Thyroid gland (tissue), 4 donors: ENCODE results near the gene EIF4B.

Experiments
- POLR2A ChIP-seq, 2 donors: fragments of 450-650 bp; IDR thresholded peaks; one replicate each; pipeline ENCODE4 v1.6.1; 2017; ENCODE audit warnings: antibody characterized with exemption in 2 of 2, mild to moderate bottlenecking in 2 of 2, moderate library complexity in 1 of 2
- TF ChIP-seq, protein P1 (sequence below), 6 experiments: fragments of 200-600 bp in 3 of 6; fragments of 450-650 bp in 3 of 6; sonication (generic) in 3 of 6; IDR thresholded peaks; one replicate each; pipeline ENCODE4 v1.5.1; 2016 to 2019; ENCODE audit warnings: antibody characterized with exemption in 6 of 6, mild to moderate bottlenecking in 2 of 6, inconsistent platforms in 1 of 6, moderate library complexity in 1 of 6

GRCh38 chr12:53060064-53060720, 53.9 kb downstream of the EIF4B start:
- TF ChIP-seq, protein P1, sequence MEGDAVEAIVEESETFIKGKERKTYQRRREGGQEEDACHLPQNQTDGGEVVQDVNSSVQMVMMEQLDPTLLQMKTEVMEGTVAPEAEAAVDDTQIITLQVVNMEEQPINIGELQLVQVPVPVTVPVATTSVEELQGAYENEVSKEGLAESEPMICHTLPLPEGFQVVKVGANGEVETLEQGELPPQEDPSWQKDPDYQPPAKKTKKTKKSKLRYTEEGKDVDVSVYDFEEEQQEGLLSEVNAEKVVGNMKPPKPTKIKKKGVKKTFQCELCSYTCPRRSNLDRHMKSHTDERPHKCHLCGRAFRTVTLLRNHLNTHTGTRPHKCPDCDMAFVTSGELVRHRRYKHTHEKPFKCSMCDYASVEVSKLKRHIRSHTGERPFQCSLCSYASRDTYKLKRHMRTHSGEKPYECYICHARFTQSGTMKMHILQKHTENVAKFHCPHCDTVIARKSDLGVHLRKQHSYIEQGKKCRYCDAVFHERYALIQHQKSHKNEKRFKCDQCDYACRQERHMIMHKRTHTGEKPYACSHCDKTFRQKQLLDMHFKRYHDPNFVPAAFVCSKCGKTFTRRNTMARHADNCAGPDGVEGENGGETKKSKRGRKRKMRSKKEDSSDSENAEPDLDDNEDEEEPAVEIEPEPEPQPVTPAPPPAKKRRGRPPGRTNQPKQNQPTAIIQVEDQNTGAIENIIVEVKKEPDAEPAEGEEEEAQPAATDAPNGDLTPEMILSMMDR (IDR thresholded peaks at IDR 0.05) = no peak
- TF ChIP-seq POLR2A (IDR thresholded peaks at IDR 0.05) = no peak
